ENCODE data around the gene BMP8A.

GRCh38 chr1:39564340-39564739 is 72.9 kb downstream of the BMP8A start:
- TF ChIP-seq CTCF (IDR thresholded peaks at IDR 0.05) (no peak), POLR2A (IDR thresholded peaks at IDR 0.05) (no peak), EP300 (IDR thresholded peaks at IDR 0.05) (no peak)

Measured in gastroesophageal sphincter (tissue), 3 donors.